NCI-H526 treated with DMSO at 0.1 percent for 48 hours (cell line): ENCODE measurements around the gene RBPJL.
A peak's percentile ranks its signal among the peaks of the same experiment; 100 is the strongest.

Experiments
- DNase-seq: peaks from one replicate; lab custom pipeline; 2025; lab: John Stamatoyannopoulos, UW

RBPJL gene

GRCh38 chr20:45362804-45363610, 56.4 kb downstream of the RBPJL start, which contains the start of gene SYS1:
Gene SYS1 (plus strand): TSS chr20:45363156. CDS start chr20:45363532, 376 bp downstream.
- peak; percentile 99 for DNase-seq

- DNase-seq = no peak
These were observed 57.2 kb downstream of the RBPJL start for GRCh38 chr20:45363611-45364492.

GRCh38 chr20:45365444-45365970, 58.9 kb downstream of the RBPJL start:
- no peak for DNase-seq

GRCh38 chr20:45366192-45366591, 59.6 kb downstream of the RBPJL start:
- no peak for DNase-seq

- DNase-seq = no peak
These were observed 60.0 kb downstream of the RBPJL start for GRCh38 chr20:45366631-45367030.

GRCh38 chr20:45367126-45367525, 60.5 kb downstream of the RBPJL start:
- DNase-seq = no peak
